Measurements from ENCODE around the gene SMYD5.
"Not testable (repeated sequence)": the region's sequence is repeated elsewhere in the genome, so short reads cannot be mapped to it uniquely, and the experiment has no call there.

Gene SMYD5

DNA sequence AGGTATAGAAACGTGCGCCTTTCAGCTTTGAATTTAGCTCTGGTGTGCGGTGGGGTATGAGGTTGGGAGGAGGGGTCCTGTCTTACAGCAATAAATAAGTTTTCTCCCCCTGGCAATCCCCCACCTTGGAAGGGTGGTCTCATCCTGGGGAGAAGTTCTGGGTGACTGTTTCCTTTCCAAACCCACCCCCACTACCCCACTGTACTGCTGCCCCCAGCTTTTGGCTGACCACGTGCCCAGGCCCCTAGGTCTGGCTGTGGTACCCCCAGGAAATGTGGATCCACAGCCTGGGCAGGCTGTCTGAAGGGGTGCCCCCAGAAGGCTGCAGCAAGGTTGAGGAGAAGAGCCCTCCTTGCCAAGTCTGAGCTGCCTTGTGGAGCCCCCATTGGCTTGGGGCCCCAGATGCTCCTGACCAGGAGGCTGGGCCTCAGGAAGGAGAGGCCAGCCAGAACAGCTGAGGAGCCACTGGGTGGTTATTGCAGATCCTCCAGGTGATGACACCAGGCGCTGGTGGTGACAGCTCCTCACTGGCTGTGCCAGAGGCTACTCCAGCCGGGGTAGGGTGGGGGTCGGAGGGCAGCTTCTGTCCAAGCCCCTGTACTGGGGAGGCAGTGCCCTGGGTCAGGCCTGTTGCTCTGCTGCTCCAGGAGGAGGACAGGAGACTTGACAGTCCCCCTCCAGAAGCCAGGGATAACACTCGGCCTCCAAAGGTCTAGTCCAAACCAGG is 44.3 kb downstream of the SMYD5 start:
- Histone ChIP-seq H3K27ac (ENCODE audit: low read depth in 2 of 2, low read length in 2 of 2) (no peak overlapping the region), H3K4me1 (ENCODE audit: control insufficient read depth in 2 of 2, insufficient read depth in 2 of 2, low read length in 2 of 2) (no peaks in the 10 kb centered on the region), H3K36me3 (ENCODE audit: control insufficient read depth in 2 of 2, insufficient read depth in 2 of 2, low read length in 2 of 2) (peaks cover 8 to 15% of the 10 kb centered on the region in 2 donors), H3K9me3 (ENCODE audit: control insufficient read depth in 2 of 2, low read length in 2 of 2) (no peaks in the 10 kb centered on the region), H3K4me3 (ENCODE audit: low read length in 2 of 2) (no peak overlapping the region), H3K27me3 (ENCODE audit: control insufficient read depth in 2 of 2, insufficient read depth in 2 of 2, low read length in 2 of 2) (no peaks in the 10 kb centered on the region), H3K9ac (ENCODE audit: low read depth in 1 of 2, low read length in 2 of 2) (no peak overlapping the region)

DNA sequence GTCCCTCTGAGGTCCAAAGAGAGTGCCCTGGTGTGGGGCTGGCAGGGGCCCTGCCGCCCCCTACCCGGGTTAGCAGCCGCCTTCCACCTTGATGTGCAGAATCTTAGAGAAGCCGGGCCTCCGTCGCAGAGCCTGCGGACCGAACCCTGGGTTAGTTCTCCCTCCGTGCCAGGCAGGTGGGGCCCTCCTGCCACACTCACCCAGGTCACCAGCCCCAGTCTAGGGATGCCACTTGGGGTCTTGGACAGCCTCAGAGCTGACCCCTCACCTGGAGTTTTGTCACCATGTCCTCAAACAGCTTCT is 44.8 kb downstream of the SMYD5 start:
- H3K27ac ChIP-seq (ENCODE audit: low read depth in 2 of 2, low read length in 2 of 2): no peak overlapping the region
- no peaks in the 10 kb centered on the region for H3K9me3 ChIP-seq (ENCODE audit: control insufficient read depth in 2 of 2, low read length in 2 of 2)
- H3K36me3 ChIP-seq (ENCODE audit: control insufficient read depth in 2 of 2, insufficient read depth in 2 of 2, low read length in 2 of 2): peaks cover 4 to 12% of the 10 kb centered on the region in 2 donors
- no peak overlapping the region for H3K4me3 ChIP-seq (ENCODE audit: low read length in 2 of 2)
- H3K27me3 ChIP-seq (ENCODE audit: control insufficient read depth in 2 of 2, insufficient read depth in 2 of 2, low read length in 2 of 2): no peaks in the 10 kb centered on the region
- H3K4me1 ChIP-seq (ENCODE audit: control insufficient read depth in 2 of 2, insufficient read depth in 2 of 2, low read length in 2 of 2): no peaks in the 10 kb centered on the region
- no peak overlapping the region for H3K9ac ChIP-seq (ENCODE audit: low read depth in 1 of 2, low read length in 2 of 2)

DNA sequence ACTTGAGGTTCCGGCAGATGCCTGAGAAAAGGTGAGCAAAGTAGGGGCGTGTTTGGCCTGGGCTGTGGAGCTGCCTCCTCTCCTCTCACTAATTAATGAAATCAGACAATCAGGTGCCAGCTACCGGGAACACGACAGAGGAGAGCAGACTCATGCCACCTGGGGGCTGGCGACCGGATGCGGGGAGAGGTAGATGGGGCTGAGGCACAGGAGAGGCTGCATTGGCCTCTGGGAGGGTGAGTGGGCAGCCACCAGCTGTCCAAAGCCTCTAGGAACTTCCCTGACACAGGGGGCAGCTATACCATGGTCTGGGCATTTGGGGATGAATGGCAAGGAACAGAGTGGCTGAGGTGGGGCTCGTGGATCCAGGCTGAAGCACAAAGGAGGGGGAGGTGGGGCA is 45.2 kb downstream of the SMYD5 start:
- Histone ChIP-seq H3K4me1 (ENCODE audit: control insufficient read depth in 2 of 2, insufficient read depth in 2 of 2, low read length in 2 of 2) (no peaks in the 10 kb centered on the region), H3K9me3 (ENCODE audit: control insufficient read depth in 2 of 2, low read length in 2 of 2) (no peaks in the 10 kb centered on the region), H3K36me3 (ENCODE audit: control insufficient read depth in 2 of 2, insufficient read depth in 2 of 2, low read length in 2 of 2) (peaks cover 0 to 7% of the 10 kb centered on the region in 2 donors), H3K27ac (ENCODE audit: low read depth in 2 of 2, low read length in 2 of 2) (no peak overlapping the region), H3K9ac (ENCODE audit: low read depth in 1 of 2, low read length in 2 of 2) (no peak overlapping the region), H3K27me3 (ENCODE audit: control insufficient read depth in 2 of 2, insufficient read depth in 2 of 2, low read length in 2 of 2) (no peaks in the 10 kb centered on the region), H3K4me3 (ENCODE audit: low read length in 2 of 2) (no peak overlapping the region)

DNA sequence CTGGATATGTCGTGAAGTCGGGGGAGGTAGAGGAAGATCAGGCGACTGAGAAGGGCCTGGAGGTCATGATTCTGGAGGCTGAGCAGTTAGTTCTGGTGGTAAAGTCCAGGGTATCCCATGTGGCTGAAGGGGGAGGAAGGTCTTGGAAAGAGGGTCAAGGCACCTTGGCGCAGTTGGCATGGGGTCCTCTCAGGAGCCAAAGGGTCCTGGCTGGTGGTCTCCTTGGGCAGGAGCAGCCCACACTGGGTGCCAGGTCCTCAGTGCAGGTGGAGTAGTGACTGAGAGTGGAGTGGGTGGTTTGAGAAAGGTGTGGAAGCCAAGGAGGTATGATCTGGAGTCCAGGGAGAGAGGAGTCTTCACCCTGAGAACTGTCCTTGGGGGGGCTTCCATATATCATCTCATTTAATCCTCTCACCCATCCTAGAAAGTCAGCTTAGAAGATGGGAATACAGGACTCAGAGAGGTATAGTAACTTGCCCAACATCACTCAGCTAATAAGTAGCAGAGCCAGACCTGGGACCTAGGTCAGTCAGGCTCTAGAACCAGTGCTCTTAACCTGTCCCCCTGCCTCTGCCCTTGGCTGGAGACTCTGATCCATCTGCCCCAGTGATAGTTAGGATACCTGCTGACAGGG is 45.8 kb downstream of the SMYD5 start:
- Histone ChIP-seq H3K4me1 (ENCODE audit: control insufficient read depth in 2 of 2, insufficient read depth in 2 of 2, low read length in 2 of 2) (no peaks in the 10 kb centered on the region), H3K9ac (ENCODE audit: low read depth in 1 of 2, low read length in 2 of 2) (no peak overlapping the region), H3K36me3 (ENCODE audit: control insufficient read depth in 2 of 2, insufficient read depth in 2 of 2, low read length in 2 of 2) (peaks cover 0 to 3% of the 10 kb centered on the region in 2 donors), H3K9me3 (ENCODE audit: control insufficient read depth in 2 of 2, low read length in 2 of 2) (no peaks in the 10 kb centered on the region), H3K27me3 (ENCODE audit: control insufficient read depth in 2 of 2, insufficient read depth in 2 of 2, low read length in 2 of 2) (no peaks in the 10 kb centered on the region), H3K27ac (ENCODE audit: low read depth in 2 of 2, low read length in 2 of 2) (no peak overlapping the region), H3K4me3 (ENCODE audit: low read length in 2 of 2) (no peak overlapping the region)

DNA sequence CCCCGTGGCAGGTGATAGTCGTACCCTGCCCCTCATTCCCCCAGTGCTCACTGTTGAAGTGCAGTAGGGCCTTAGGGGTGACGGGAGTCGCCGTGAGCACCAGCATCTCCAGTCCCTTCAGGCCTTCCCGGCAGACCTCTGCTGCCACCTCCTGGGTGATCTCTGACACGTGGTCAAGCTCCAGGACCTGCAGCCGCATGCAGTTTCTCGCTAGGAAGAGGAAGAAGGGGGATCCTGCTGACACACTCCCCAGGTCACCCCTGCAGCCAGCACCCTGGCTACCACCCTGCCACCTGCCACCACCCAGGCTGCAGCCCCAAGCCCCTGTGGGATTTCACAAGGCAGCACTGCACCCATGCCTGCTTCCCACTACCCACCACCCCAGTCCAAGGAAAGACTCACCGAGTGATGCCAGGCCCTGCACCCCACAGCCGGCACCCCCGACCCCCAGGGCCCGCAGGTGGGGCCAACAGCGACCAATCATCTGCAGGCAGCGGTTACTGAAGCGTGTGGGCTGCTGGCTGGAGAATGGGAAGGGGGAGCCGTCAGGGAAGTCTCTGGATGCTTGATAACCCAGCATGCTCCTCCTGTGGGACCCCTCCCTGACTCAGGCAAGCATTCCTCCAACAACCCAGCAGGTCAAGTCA is 46.4 kb downstream of the SMYD5 start:
- Histone ChIP-seq H3K27me3 (ENCODE audit: control insufficient read depth in 2 of 2, insufficient read depth in 2 of 2, low read length in 2 of 2) (no peaks in the 10 kb centered on the region), H3K27ac (ENCODE audit: low read depth in 2 of 2, low read length in 2 of 2) (no peak overlapping the region), H3K4me3 (ENCODE audit: low read length in 2 of 2) (no peak overlapping the region), H3K9me3 (ENCODE audit: control insufficient read depth in 2 of 2, low read length in 2 of 2) (no peaks in the 10 kb centered on the region), H3K36me3 (ENCODE audit: control insufficient read depth in 2 of 2, insufficient read depth in 2 of 2, low read length in 2 of 2) (no peaks in the 10 kb centered on the region), H3K4me1 (ENCODE audit: control insufficient read depth in 2 of 2, insufficient read depth in 2 of 2, low read length in 2 of 2) (no peaks in the 10 kb centered on the region), H3K9ac (ENCODE audit: low read depth in 1 of 2, low read length in 2 of 2) (no peak overlapping the region)

DNA sequence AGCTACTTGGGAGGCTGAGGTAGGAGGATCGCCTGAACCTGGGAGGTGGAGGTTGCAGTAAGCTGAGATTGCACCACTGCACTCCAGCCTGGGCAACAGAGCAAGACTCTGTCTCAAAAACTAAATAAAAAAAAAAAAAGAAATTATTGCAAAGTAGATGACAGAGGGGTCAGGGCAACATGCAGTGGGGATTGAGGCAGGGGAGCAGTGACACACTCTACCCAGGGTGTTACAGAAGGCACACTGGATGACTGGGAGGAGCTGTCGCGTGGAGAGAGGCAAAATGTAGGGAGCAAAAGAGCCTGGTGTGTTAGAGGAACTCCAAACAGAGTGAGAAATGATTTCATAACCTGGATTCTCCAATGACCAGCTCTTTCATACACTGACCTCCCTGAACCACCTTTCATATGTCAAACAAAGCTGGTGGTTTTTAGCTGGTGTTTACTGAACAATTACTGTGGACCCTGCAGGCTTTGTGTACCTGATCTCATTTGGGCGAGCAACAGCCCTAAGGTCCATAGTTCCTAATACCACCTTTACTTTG is 48.1 kb downstream of the SMYD5 start:
- H3K4me1 ChIP-seq (ENCODE audit: control insufficient read depth in 2 of 2, insufficient read depth in 2 of 2, low read length in 2 of 2): no peaks in the 10 kb centered on the region
- H3K4me3 ChIP-seq (ENCODE audit: low read length in 2 of 2): no peak overlapping the region
- no peaks in the 10 kb centered on the region for H3K27me3 ChIP-seq (ENCODE audit: control insufficient read depth in 2 of 2, insufficient read depth in 2 of 2, low read length in 2 of 2)
- no peak overlapping the region for H3K27ac ChIP-seq (ENCODE audit: low read depth in 2 of 2, low read length in 2 of 2)
- H3K36me3 ChIP-seq (ENCODE audit: control insufficient read depth in 2 of 2, insufficient read depth in 2 of 2, low read length in 2 of 2): no peaks in the 10 kb centered on the region
- no peak overlapping the region for H3K9ac ChIP-seq (ENCODE audit: low read depth in 1 of 2, low read length in 2 of 2)
- no peaks in the 10 kb centered on the region for H3K9me3 ChIP-seq (ENCODE audit: control insufficient read depth in 2 of 2, low read length in 2 of 2)

DNA sequence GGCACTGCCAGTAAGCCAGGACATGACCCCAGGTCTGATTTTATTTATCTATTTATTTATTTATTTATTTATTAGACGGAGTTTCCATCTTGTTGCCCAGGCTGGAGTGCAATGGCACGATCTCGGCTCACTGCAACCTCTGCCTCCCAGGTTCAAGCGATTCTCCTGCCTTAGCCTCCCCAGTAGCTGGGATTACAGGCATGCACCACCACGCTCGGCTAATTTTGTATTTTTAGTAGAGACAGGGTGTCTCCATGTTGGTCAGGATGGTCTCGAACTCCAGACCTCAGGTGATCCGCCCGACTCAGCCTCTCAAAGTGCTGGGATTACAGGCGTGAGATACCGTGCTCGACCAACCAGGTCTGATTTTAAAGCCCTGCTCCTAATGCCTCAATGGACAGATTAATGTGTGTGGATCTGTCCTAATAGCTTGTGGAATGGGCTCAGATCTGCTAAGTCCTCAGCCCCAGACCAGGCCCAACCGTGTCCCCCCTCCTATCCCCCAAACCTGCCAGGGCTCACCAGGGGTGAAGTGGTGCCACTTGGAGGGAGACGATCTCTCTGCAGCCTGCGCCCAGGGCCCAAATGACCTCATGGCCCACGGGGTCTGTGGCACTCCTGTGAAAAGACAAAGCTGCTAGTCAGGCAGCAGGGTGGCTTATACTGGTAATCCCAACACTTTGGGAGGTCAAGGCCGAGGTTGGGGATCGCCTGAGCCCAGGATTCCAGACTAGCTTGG is 48.8 kb downstream of the SMYD5 start:
- H3K36me3 ChIP-seq (ENCODE audit: control insufficient read depth in 2 of 2, insufficient read depth in 2 of 2, low read length in 2 of 2); H3K9me3 ChIP-seq (ENCODE audit: control insufficient read depth in 2 of 2, low read length in 2 of 2); H3K4me1 ChIP-seq (ENCODE audit: control insufficient read depth in 2 of 2, insufficient read depth in 2 of 2, low read length in 2 of 2); H3K27me3 ChIP-seq (ENCODE audit: control insufficient read depth in 2 of 2, insufficient read depth in 2 of 2, low read length in 2 of 2); H3K27ac ChIP-seq (ENCODE audit: low read depth in 2 of 2, low read length in 2 of 2); H3K9ac ChIP-seq (ENCODE audit: low read depth in 1 of 2, low read length in 2 of 2); H3K4me3 ChIP-seq (ENCODE audit: low read length in 2 of 2): not testable (repeated sequence)

DNA sequence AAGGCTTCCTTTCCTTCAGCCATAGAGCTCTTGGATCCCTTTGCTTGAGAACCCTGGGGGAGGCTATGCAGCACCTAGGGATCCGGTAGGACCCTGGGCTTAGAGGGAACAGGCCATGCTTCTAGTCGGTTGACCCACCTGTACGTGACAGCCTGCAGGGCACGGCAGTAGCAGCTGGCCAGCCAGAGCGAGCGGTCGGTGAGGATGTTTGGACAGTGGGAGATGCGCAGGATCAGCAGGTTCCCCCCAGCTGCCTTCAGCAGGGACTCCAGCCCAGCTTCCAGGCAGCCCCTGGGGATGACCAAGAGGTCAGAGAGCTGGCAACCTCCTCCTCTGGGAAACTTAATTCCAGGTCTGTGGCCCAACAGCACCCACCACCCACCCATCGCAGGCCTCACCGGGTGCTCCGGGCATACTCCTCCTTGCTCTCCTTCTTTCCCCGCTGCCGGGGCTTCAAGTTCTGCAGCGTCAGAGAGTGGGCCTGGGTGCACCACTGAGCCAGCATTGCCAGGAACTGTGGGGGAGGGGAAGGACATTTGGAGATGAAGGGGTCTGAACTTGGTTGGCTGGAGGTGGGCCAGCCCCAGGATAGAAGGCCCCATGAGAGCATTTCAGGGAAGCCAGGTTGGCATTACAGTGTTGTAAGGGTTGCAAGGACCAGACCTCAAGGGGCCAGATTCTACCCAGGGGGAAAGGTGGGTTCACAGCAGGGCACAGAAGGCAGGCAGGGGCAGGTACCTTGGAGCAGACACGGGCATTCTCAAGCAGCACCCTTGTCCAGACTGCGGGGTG is 49.7 kb downstream of the SMYD5 start:
- H3K36me3 ChIP-seq (ENCODE audit: control insufficient read depth in 2 of 2, insufficient read depth in 2 of 2, low read length in 2 of 2): no peaks in the 10 kb centered on the region

DNA sequence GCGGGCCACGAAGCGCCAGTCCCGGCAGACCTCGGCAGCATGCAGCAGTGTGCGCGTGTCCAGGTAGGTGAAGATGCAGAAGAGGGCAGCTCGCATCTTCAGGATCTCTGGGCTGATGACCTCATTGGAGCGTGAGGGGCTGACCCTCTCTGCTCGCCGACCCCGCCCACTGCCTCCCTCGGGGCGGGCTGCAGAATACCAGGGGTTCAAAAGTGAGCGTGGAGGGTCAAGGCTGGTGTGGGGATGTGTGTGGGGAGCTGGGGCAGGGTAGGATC is 50.2 kb downstream of the SMYD5 start:
- Histone ChIP-seq H3K9me3 (ENCODE audit: control insufficient read depth in 2 of 2, low read length in 2 of 2) (no peaks in the 10 kb centered on the region), H3K4me1 (ENCODE audit: control insufficient read depth in 2 of 2, insufficient read depth in 2 of 2, low read length in 2 of 2) (peaks cover 5 to 8% of the 10 kb centered on the region in 2 donors), H3K27me3 (ENCODE audit: control insufficient read depth in 2 of 2, insufficient read depth in 2 of 2, low read length in 2 of 2) (peaks cover 0 to 2% of the 10 kb centered on the region in 2 donors), H3K36me3 (ENCODE audit: control insufficient read depth in 2 of 2, insufficient read depth in 2 of 2, low read length in 2 of 2) (no peaks in the 10 kb centered on the region), H3K4me3 (ENCODE audit: low read length in 2 of 2) (no peak overlapping the region), H3K27ac (ENCODE audit: low read depth in 2 of 2, low read length in 2 of 2) (no peak overlapping the region), H3K9ac (ENCODE audit: low read depth in 1 of 2, low read length in 2 of 2) (no peak overlapping the region)

More for the DNA sequence above, 49.7 kb downstream of the SMYD5 start:
- Histone ChIP-seq H3K4me1 (ENCODE audit: control insufficient read depth in 2 of 2, insufficient read depth in 2 of 2, low read length in 2 of 2) (peaks cover 5% of the 10 kb centered on the region in 2 donors), H3K4me3 (ENCODE audit: low read length in 2 of 2) (no peak overlapping the region), H3K27ac (ENCODE audit: low read depth in 2 of 2, low read length in 2 of 2) (no peak overlapping the region), H3K27me3 (ENCODE audit: control insufficient read depth in 2 of 2, insufficient read depth in 2 of 2, low read length in 2 of 2) (peaks cover 0 to 2% of the 10 kb centered on the region in 2 donors), H3K9me3 (ENCODE audit: control insufficient read depth in 2 of 2, low read length in 2 of 2) (no peaks in the 10 kb centered on the region), H3K9ac (ENCODE audit: low read depth in 1 of 2, low read length in 2 of 2) (no peak overlapping the region)
